SK-N-SH (cell line): Measurements from ENCODE around the gene C1orf35. TPM values are rescaled to one million over a fixed set of nuclear protein-coding genes. Genes with fewer than 3 reads are reported as not detected.

Source experiments
- CTCF ChIA-PET: fragments of 300-600, 350-600 bp; formaldehyde crosslinking; extraction: SDS; loops from one replicate; lab custom pipeline; 2021; lab: Yijun Ruan, JAX
- POLR2A ChIA-PET: fragments of 350-600 bp; sonication (Branson Sonifier 250); formaldehyde crosslinking; extraction: SDS; loops from one replicate; lab custom pipeline; 2020; ENCODE audit warnings: antibody characterized with exemption, inconsistent platforms; lab: Yijun Ruan, JAX
- DNase-seq: peaks from one replicate; pipeline ENCODE4 v3.0.0; 2012
- H2AFZ ChIP-seq: fragments of 200-600 bp; sonication (generic); 2 replicates; pipeline ENCODE4 v1.8.1; 2016; ENCODE audit warnings: antibody characterized with exemption, mild to moderate bottlenecking, low read depth
- H3F3A ChIP-seq: fragments of 200-600 bp; sonication (generic); replicated peaks from 2 replicates; pipeline ENCODE3; 2016; ENCODE audit warnings: antibody characterized with exemption, mild to moderate bottlenecking; ENCODE audit not compliant: insufficient read depth
- H3K27ac ChIP-seq, 2 experiments: fragments of 200-500 bp in 1 of 2; fragments of 200-600 bp in 1 of 2; sonication (Bioruptor generic) in 1 of 2; sonication (generic), shearing (Covaris generic) in 1 of 2; 2 replicates each; pipeline versions ENCODE4 v1.5.1 to v1.6.1; 2014 to 2016; ENCODE audit warnings: low read depth in 2 of 2, inconsistent platforms in 1 of 2, low read length in 1 of 2, mild to moderate bottlenecking in 1 of 2, mixed read lengths in 1 of 2
- H3K27me3 ChIP-seq: fragments of 200-600 bp; sonication (generic), shearing (Covaris generic); 2 replicates; pipeline ENCODE4 v1.6.1; 2016; ENCODE audit warnings: mixed run types; ENCODE audit not compliant: insufficient read depth
- H3K36me3 ChIP-seq, 2 experiments: fragments of 200-500 bp in 1 of 2; fragments of 200-600 bp in 1 of 2; sonication (Bioruptor generic) in 1 of 2; sonication (generic) in 1 of 2; replicated peaks in 1 of 2; 2 replicates each; pipeline versions ENCODE3 to v1.5.1; 2014 to 2016; ENCODE audit warnings: low read length in 1 of 2, mild to moderate bottlenecking in 1 of 2; ENCODE audit not compliant: insufficient read depth in 2 of 2, control insufficient read depth in 1 of 2
- H3K4me1 ChIP-seq, 2 experiments: fragments of 200-500 bp in 1 of 2; fragments of 200-600 bp in 1 of 2; sonication (Bioruptor generic) in 1 of 2; sonication (generic), shearing (Covaris generic) in 1 of 2; 2 replicates each; pipeline versions ENCODE4 v1.5.1 to v1.6.1; 2014 to 2016; ENCODE audit warnings: low read depth in 1 of 2, low read length in 1 of 2, mixed run types in 1 of 2; ENCODE audit not compliant: insufficient read depth in 2 of 2, control insufficient read depth in 1 of 2
- H3K4me2 ChIP-seq: fragments of 200-600 bp; sonication (generic), shearing (Covaris generic); 2 replicates; pipeline ENCODE4 v1.6.1; 2017; ENCODE audit warnings: mixed run types
- H3K4me3 ChIP-seq, 2 experiments: fragments of 200-500 bp in 1 of 2; fragments of 200-600 bp in 1 of 2; sonication (Bioruptor generic) in 1 of 2; sonication (generic), shearing (Covaris generic) in 1 of 2; 2 replicates each; pipeline versions ENCODE4 v1.5.1 to v1.8.1; 2014 to 2016; ENCODE audit warnings: low read depth in 2 of 2, inconsistent platforms in 1 of 2, low read length in 1 of 2, mild to moderate bottlenecking in 1 of 2, mixed read lengths in 1 of 2, moderate library complexity in 1 of 2
- H3K79me2 ChIP-seq: fragments of 200-600 bp; sonication (generic); 2 replicates; pipeline ENCODE4 v1.8.1; 2017; ENCODE audit warnings: mild to moderate bottlenecking; ENCODE audit not compliant: insufficient read depth
- H3K9ac ChIP-seq: fragments of 200-600 bp; sonication (generic); 2 replicates; pipeline ENCODE4 v1.6.1; 2017; ENCODE audit warnings: mixed run types
- H3K9me2 ChIP-seq: fragments of 200-600 bp; sonication (generic); 2 replicates; pipeline ENCODE4 v1.6.1; 2017; ENCODE audit warnings: mixed run types
- H3K9me3 ChIP-seq: fragments of 200-600 bp; sonication (generic); 2 replicates; pipeline ENCODE4 v1.6.1; 2017; ENCODE audit warnings: mixed run types, mild to moderate bottlenecking, moderate library complexity
- H4K20me1 ChIP-seq: fragments of 200-600 bp; sonication (generic); 2 replicates; pipeline ENCODE4 v1.6.1; 2017; ENCODE audit warnings: mild to moderate bottlenecking, mixed run types; ENCODE audit not compliant: insufficient read depth
- CHD2 ChIP-seq: fragments of 150-350 bp; IDR thresholded peaks from 2 replicates; pipeline ENCODE4 v1.6.1; 2018; ENCODE audit warnings: low read length; ENCODE audit not compliant: partially characterized antibody
- EZH2phosphoT487 ChIP-seq: fragments of 200-600 bp; sonication (generic); IDR thresholded peaks from 2 replicates; pipeline ENCODE4 v1.6.1; 2017; ENCODE audit warnings: low read depth, mixed run types, mild to moderate bottlenecking, antibody characterized with exemption, moderate library complexity, borderline replicate concordance
- FOSL2 ChIP-seq: IDR thresholded peaks from 2 replicates; pipeline ENCODE4 v1.4.0; 2012; ENCODE audit warnings: low read depth, mild to moderate bottlenecking, moderate library complexity, borderline replicate concordance
- FOXJ3 ChIP-seq: sonication (generic); formaldehyde crosslinking; IDR thresholded peaks from 2 replicates; pipeline ENCODE4 v1.5.1; 2020; ENCODE audit warnings: mild to moderate bottlenecking, missing genetic modification reagents
- FOXM1 ChIP-seq: IDR thresholded peaks from 2 replicates; pipeline ENCODE4 v1.4.0; 2012; ENCODE audit warnings: low read depth, mild to moderate bottlenecking
- GABPA ChIP-seq: IDR thresholded peaks from 2 replicates; pipeline ENCODE4 v1.4.0; 2012; ENCODE audit warnings: low read depth, mild to moderate bottlenecking
- MEF2A ChIP-seq: IDR thresholded peaks from 2 replicates; pipeline ENCODE4 v1.4.0; 2012; ENCODE audit warnings: low read depth, borderline replicate concordance
- MXI1 ChIP-seq: IDR thresholded peaks from 2 replicates; pipeline ENCODE4 v1.6.1; 2012; ENCODE audit warnings: mild to moderate bottlenecking, low read depth, low read length, improper control_type of control experiment
- RAD21 ChIP-seq: IDR thresholded peaks from 2 replicates; pipeline ENCODE4 v1.6.1; 2012; ENCODE audit warnings: mild to moderate bottlenecking, low read length
- RCOR1 ChIP-seq: fragments of 150-350 bp; IDR thresholded peaks from 2 replicates; pipeline ENCODE4 v1.6.1; 2017; ENCODE audit warnings: antibody characterized with exemption, low read length
- RXRA ChIP-seq: IDR thresholded peaks from 2 replicates; pipeline ENCODE4 v1.4.0; 2012; ENCODE audit warnings: low read depth, mild to moderate bottlenecking, borderline replicate concordance
- SIN3A ChIP-seq: IDR thresholded peaks from 2 replicates; pipeline ENCODE4 v1.6.1; 2012; ENCODE audit warnings: low read depth, mild to moderate bottlenecking, low read length, moderate library complexity, borderline replicate concordance
- TCF12 ChIP-seq: IDR thresholded peaks from 2 replicates; pipeline ENCODE4 v1.4.0; 2012
- YY1 ChIP-seq: IDR thresholded peaks from 2 replicates; pipeline ENCODE4 v1.4.0; 2012; ENCODE audit warnings: low read depth, mild to moderate bottlenecking
- WGBS: methylation state at CpG from one replicate; pipeline ENCODE4 v1.1.6; 2017; ENCODE audit warnings: low lambda C conversion rate; 5-methylcytosine and 5-hydroxymethylcytosine counted together
- polyA plus RNA-seq, 3 experiments: library from polyadenylated mRNA; depleted of rRNA; stranded (reverse); fragments of >200 nt; gene quantifications; 2 replicates each; pipeline ENCODE4 v1.2.3, GENCODE V29; 2012
- TF ChIP-seq, protein P1 (sequence below): IDR thresholded peaks from 2 replicates; pipeline ENCODE4; 2012
- TF ChIP-seq, protein P2 (sequence below): IDR thresholded peaks from 2 replicates; pipeline ENCODE4 v1.4.0; 2012; ENCODE audit warnings: low read depth, borderline replicate concordance
- TF ChIP-seq, protein P3 (sequence below): IDR thresholded peaks from 2 replicates; pipeline ENCODE4 v1.6.1; 2012; ENCODE audit warnings: mild to moderate bottlenecking, low read depth, low read length, moderate library complexity

Gene C1orf35
- polyA plus RNA-seq, 1 of the 3 experiments (the other 2 are of a cell fraction), result 42.9 TPM

DNA sequence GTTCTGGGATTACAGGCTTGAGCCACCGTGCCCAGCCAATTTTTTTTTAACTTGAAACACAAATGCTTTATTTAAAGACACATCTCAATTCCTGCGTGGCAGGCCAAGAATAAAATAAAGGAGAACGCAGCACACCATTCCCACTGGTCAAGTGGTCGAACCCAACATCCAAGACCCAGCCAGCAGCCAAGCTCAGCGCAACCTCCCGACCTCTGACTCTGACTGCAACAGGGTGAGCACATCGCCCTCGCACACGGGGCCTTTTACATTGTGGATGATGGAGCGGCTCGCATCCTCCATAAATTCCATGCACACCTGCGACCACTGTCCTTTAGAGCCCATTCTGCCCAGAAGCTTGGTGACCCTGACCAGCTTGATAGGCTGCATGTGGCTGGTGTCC is 31.5 kb upstream of the C1orf35 start:
- H3K27me3 ChIP-seq, result peaks cover 38% of the 10 kb centered on the region; the same call in 1 of the 2 replicates
- no peak overlapping the region for H3K4me3 ChIP-seq
- ChIA-PET CTCF (interaction anchor here (0.9 to 1.9 kb wide), 2 partner anchors 24 to 32 kb away, joined by 3 to 6 read pairs; partner anchors contain the start of gene IBA57), POLR2A (no interaction called here)
- H3K9me2 ChIP-seq, result no peaks in the 10 kb centered on the region
- H3K9me3 ChIP-seq, result no peaks in the 10 kb centered on the region
- DNase-seq, result no peak
- WGBS, result 45% methylated on average over 12 of the region's 12 CpGs
- H3F3A ChIP-seq, result no peaks in the 10 kb centered on the region
- H4K20me1 ChIP-seq, result no peaks in the 10 kb centered on the region
- H3K36me3 ChIP-seq, result no peaks in the 10 kb centered on the region
- TF ChIP-seq EZH2phosphoT487, result no peak
- TF ChIP-seq CHD2, result no peak
- TF ChIP-seq RCOR1, result no peak
- TF ChIP-seq MXI1, result no peak
- no peak for TF ChIP-seq TCF12
- TF ChIP-seq, all 33 proteins: peak for 0
- Histone ChIP-seq H3K4me2 (no peak overlapping the region), H3K4me1 (no peaks in the 10 kb centered on the region; a peak in 1 of 4 replicates), H3K79me2 (no peaks in the 10 kb centered on the region), H3K9ac (no peak overlapping the region), H3K27ac (no peak overlapping the region), H2AFZ (no peak overlapping the region)

DNA sequence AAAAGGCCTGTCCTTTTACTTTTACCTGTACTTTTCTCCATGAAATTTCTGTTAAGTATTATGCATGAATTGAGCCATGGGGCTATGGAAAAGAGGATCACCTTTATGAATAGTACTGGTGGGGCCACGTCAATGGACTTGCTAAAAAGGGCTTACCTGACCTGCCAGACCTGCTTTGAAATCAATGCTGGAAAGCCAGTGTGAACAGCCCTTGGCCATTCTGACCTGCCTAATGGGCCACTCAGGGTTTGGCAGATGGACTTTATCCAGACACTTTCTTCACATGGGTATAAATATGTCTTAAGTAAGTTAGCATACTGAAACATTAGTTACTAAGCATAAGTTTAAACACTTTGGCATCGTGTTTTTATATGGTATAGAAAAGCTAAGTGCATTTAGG is 28.6 kb upstream of the C1orf35 start:
- Histone ChIP-seq H3K9me2 (no peaks in the 10 kb centered on the region), H3K79me2 (no peaks in the 10 kb centered on the region), H4K20me1 (no peaks in the 10 kb centered on the region)
- CTCF ChIA-PET, result interaction anchor here (0.9 to 5.2 kb wide), 9 partner anchors 11 to 385 kb away, joined by 3 to 38 read pairs (median 5); partner anchors contain the start of genes IBA57 and MRPL55
- POLR2A ChIA-PET, result no interaction called here
- no peak for DNase-seq
- TF ChIP-seq SIN3A, result no peak
- TF ChIP-seq FOXM1, result no peak
- TF ChIP-seq, all 33 proteins: peak for 0
- peaks cover 28% of the 10 kb centered on the region; the same call in 1 of the 2 replicates for H3K27me3 ChIP-seq
- H3K27ac ChIP-seq, result no peak overlapping the region
- no peaks in the 10 kb centered on the region for H3K36me3 ChIP-seq
- H3F3A ChIP-seq, result no peaks in the 10 kb centered on the region
- no peak overlapping the region for H3K4me3 ChIP-seq
- no peaks in the 10 kb centered on the region for H3K4me1 ChIP-seq
- WGBS, result 58% methylated on average over 2 of the region's 2 CpGs
- no peak overlapping the region for H2AFZ ChIP-seq
- H3K9me3 ChIP-seq, result no peaks in the 10 kb centered on the region
- no peak overlapping the region for H3K9ac ChIP-seq
- no peak overlapping the region for H3K4me2 ChIP-seq

DNA sequence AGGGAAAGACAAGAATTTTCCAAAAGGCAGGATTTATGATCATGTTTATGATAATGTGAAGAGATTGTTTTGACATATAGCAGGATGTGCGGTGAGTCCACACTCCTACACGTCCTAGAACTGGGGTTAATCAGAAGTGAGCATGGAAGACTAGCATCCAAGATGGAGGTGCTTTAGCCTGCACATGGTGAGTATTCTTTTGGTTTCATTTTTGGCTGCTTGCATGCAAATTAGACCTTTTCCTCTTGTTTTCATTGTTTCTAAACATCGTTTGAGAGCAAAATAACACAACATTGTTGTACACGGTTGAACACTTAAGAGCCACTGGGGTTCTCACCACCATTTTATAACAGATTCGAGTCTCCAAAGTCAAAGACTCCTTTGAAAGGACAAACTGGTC is 22.1 kb upstream of the C1orf35 start:
- H4K20me1 ChIP-seq, result no peaks in the 10 kb centered on the region
- no peaks in the 10 kb centered on the region for H3K27me3 ChIP-seq
- H3K9me2 ChIP-seq, result no peaks in the 10 kb centered on the region
- H3F3A ChIP-seq, result no peaks in the 10 kb centered on the region
- H3K27ac ChIP-seq, result no peak overlapping the region
- no peak overlapping the region for H3K4me3 ChIP-seq
- no peak overlapping the region for H3K4me2 ChIP-seq
- ChIA-PET CTCF (interaction anchor here (1.7 kb wide), 1 partner anchor 12 kb away, joined by 6 read pairs; no protein-coding TSS in a partner anchor), POLR2A (no interaction called here)
- H3K9ac ChIP-seq, result no peak overlapping the region
- 17% methylated on average over 5 of the region's 5 CpGs for WGBS
- H3K79me2 ChIP-seq, result no peaks in the 10 kb centered on the region
- DNase-seq, result no peak
- no peaks in the 10 kb centered on the region for H3K36me3 ChIP-seq
- H3K4me1 ChIP-seq, result no peaks in the 10 kb centered on the region
- H3K9me3 ChIP-seq, result no peaks in the 10 kb centered on the region
- no peak overlapping the region for H2AFZ ChIP-seq
- TF ChIP-seq, protein P1, sequence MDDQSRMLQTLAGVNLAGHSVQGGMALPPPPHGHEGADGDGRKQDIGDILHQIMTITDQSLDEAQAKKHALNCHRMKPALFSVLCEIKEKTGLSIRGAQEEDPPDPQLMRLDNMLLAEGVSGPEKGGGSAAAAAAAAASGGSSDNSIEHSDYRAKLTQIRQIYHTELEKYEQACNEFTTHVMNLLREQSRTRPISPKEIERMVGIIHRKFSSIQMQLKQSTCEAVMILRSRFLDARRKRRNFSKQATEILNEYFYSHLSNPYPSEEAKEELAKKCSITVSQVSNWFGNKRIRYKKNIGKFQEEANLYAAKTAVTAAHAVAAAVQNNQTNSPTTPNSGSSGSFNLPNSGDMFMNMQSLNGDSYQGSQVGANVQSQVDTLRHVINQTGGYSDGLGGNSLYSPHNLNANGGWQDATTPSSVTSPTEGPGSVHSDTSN, result no peak
- TF ChIP-seq FOSL2, result no peak
- no peak for TF ChIP-seq MEF2A
- no peak for TF ChIP-seq YY1
- no peak for TF ChIP-seq GABPA
- TF ChIP-seq, protein P2, sequence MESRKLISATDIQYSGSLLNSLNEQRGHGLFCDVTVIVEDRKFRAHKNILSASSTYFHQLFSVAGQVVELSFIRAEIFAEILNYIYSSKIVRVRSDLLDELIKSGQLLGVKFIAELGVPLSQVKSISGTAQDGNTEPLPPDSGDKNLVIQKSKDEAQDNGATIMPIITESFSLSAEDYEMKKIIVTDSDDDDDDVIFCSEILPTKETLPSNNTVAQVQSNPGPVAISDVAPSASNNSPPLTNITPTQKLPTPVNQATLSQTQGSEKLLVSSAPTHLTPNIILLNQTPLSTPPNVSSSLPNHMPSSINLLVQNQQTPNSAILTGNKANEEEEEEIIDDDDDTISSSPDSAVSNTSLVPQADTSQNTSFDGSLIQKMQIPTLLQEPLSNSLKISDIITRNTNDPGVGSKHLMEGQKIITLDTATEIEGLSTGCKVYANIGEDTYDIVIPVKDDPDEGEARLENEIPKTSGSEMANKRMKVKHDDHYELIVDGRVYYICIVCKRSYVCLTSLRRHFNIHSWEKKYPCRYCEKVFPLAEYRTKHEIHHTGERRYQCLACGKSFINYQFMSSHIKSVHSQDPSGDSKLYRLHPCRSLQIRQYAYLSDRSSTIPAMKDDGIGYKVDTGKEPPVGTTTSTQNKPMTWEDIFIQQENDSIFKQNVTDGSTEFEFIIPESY, result no peak
- TF ChIP-seq, protein P3, sequence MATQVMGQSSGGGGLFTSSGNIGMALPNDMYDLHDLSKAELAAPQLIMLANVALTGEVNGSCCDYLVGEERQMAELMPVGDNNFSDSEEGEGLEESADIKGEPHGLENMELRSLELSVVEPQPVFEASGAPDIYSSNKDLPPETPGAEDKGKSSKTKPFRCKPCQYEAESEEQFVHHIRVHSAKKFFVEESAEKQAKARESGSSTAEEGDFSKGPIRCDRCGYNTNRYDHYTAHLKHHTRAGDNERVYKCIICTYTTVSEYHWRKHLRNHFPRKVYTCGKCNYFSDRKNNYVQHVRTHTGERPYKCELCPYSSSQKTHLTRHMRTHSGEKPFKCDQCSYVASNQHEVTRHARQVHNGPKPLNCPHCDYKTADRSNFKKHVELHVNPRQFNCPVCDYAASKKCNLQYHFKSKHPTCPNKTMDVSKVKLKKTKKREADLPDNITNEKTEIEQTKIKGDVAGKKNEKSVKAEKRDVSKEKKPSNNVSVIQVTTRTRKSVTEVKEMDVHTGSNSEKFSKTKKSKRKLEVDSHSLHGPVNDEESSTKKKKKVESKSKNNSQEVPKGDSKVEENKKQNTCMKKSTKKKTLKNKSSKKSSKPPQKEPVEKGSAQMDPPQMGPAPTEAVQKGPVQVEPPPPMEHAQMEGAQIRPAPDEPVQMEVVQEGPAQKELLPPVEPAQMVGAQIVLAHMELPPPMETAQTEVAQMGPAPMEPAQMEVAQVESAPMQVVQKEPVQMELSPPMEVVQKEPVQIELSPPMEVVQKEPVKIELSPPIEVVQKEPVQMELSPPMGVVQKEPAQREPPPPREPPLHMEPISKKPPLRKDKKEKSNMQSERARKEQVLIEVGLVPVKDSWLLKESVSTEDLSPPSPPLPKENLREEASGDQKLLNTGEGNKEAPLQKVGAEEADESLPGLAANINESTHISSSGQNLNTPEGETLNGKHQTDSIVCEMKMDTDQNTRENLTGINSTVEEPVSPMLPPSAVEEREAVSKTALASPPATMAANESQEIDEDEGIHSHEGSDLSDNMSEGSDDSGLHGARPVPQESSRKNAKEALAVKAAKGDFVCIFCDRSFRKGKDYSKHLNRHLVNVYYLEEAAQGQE, result no peak
- TF ChIP-seq CHD2, result no peak
- no peak for TF ChIP-seq FOXJ3 (CRISPR knock-in tag)
- TF ChIP-seq RAD21, result no peak
- no peak for TF ChIP-seq RXRA
